HG02981 (cell line): Measurements from ENCODE around the gene TEX51.

Source experiments
- ATAC-seq: cut with Tn5 transposase; IDR thresholded peaks from one replicate; pipeline ENCODE4 v1.9.1; 2021; ENCODE audit warnings: mild to moderate bottlenecking, moderate library complexity; ENCODE audit not compliant: unreplicated experiment

The TEX51 gene

GRCh38 chr2:126946318-126947102, 47.8 kb downstream of the TEX51 start:
- ATAC-seq = no peak

- no peak for ATAC-seq
These were observed 48.4 kb downstream of the TEX51 start for GRCh38 chr2:126947103-126947429.

- no peak for ATAC-seq
These were observed 51.1 kb downstream of the TEX51 start for GRCh38 chr2:126949775-126950174.

GRCh38 chr2:126950504-126950903, 51.8 kb downstream of the TEX51 start:
- ATAC-seq = no peak
